ENCODE measurements around the gene HOXD4.
A peak's percentile ranks its signal among the peaks of the same experiment; 100 is the strongest.

Gene HOXD4

GRCh38 chr2:176187899-176188773 is 36.8 kb downstream of the HOXD4 start, which contains the start of gene HOXD1:
Gene HOXD1 (plus strand): TSS chr2:176188668. CDS start chr2:176188802, 134 bp downstream.
- DNase-seq (ENCODE audit: low spot score): peak; percentile 80

- no peak for DNase-seq (ENCODE audit: low spot score)
These were observed 37.7 kb downstream of the HOXD4 start for GRCh38 chr2:176188774-176189680.

- peak; percentile 50 for DNase-seq (ENCODE audit: low spot score)
These were observed 38.6 kb downstream of the HOXD4 start for GRCh38 chr2:176189681-176190641.

- DNase-seq (ENCODE audit: low spot score): peak; percentile 46
These were observed 41.0 kb downstream of the HOXD4 start for GRCh38 chr2:176192351-176192750.

- peak; percentile 80 for DNase-seq (ENCODE audit: low spot score)
These were observed 41.7 kb downstream of the HOXD4 start for GRCh38 chr2:176193048-176193447.

- DNase-seq (ENCODE audit: low spot score): no peak
These were observed 48.6 kb downstream of the HOXD4 start for GRCh38 chr2:176199902-176200301.

- DNase-seq (ENCODE audit: low spot score): no peak
These were observed 49.6 kb downstream of the HOXD4 start for GRCh38 chr2:176200971-176201370.

- DNase-seq (ENCODE audit: low spot score): no peak
These were observed 51.1 kb downstream of the HOXD4 start for GRCh38 chr2:176202491-176202890.

Data from globus pallidus (tissue), 1 donor.